Measurements from ENCODE around the gene PGK2.

DNA sequence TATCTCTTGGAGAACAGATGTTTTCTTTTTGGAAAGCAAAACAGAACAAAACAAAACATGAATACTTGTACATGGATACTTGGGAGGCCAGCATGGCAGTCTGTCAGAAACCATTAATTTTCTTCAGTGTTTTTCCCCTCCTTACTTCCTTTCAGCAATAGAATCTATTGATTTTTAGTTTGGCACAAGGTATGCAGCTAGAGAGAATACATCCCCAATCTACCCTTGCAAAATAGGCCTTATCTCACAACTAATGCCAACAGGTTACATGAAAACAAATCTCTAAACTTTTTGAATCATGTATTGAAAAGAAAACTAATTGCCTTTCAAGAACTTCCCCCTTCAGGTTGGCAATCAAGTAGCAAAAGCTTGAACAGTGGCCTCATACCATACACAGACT is 2.8 kb downstream of the PGK2 start:
- no peak for TF ChIP-seq POLR2A (IDR thresholded peaks at IDR 0.05)
- TF ChIP-seq POLR2AphosphoS5 (IDR thresholded peaks at IDR 0.05): no peak
